Activated CD4-positive, CD25-positive, alpha-beta regulatory T cell (primary cell): ENCODE measurements around the gene FGGY.
"Not testable (repeated sequence)": the region's sequence is repeated elsewhere in the genome, so short reads cannot be mapped to it uniquely, and the experiment has no call there.

ENCODE experiments used
- DNase-seq, 4 experiments: peaks; one replicate each; lab custom pipeline; 2025; lab: John Stamatoyannopoulos, UW

The FGGY gene

GRCh38 chr1:59288046-59288445 is 8.8 kb upstream of the FGGY start:
- DNase-seq = no peak

GRCh38 chr1:59289570-59289969 is 7.3 kb upstream of the FGGY start:
- no peak for DNase-seq

GRCh38 chr1:59290193-59290949 is 6.5 kb upstream of the FGGY start:
- DNase-seq = no peak

- no peak for DNase-seq
Observed at GRCh38 chr1:59291561-59291960, 5.3 kb upstream of the FGGY start.

GRCh38 chr1:59292562-59292961 is 4.3 kb upstream of the FGGY start:
- DNase-seq = no peak

- DNase-seq = no peak
Observed at GRCh38 chr1:59293206-59293605, 3.7 kb upstream of the FGGY start.

- no peak for DNase-seq
Observed at GRCh38 chr1:59293849-59294248, 3.0 kb upstream of the FGGY start.

GRCh38 chr1:59294423-59294822 is 2.5 kb upstream of the FGGY start:
- no peak for DNase-seq

GRCh38 chr1:59295618-59296017 is 1.3 kb upstream of the FGGY start:
- no peak for DNase-seq

GRCh38 chr1:59298026-59298583 is 1.2 kb downstream of the FGGY start:
- no peak for DNase-seq

GRCh38 chr1:59298710-59299346 is 1.9 kb downstream of the FGGY start:
- no peak for DNase-seq

- DNase-seq = not testable (repeated sequence)
Observed at GRCh38 chr1:59299670-59300069, 2.8 kb downstream of the FGGY start.

GRCh38 chr1:59302297-59302696 is 5.4 kb downstream of the FGGY start:
- DNase-seq = no peak

- no peak for DNase-seq
Observed at GRCh38 chr1:59302871-59303270, 6.0 kb downstream of the FGGY start.

GRCh38 chr1:59305188-59305587 is 8.3 kb downstream of the FGGY start:
- no peak for DNase-seq

- DNase-seq = no peak
Observed at GRCh38 chr1:59307591-59307990, 10.7 kb downstream of the FGGY start.

GRCh38 chr1:59308839-59309238 is 11.9 kb downstream of the FGGY start:
- DNase-seq = no peak

GRCh38 chr1:59309392-59309791 is 12.5 kb downstream of the FGGY start:
- no peak for DNase-seq

- DNase-seq = no peak
Observed at GRCh38 chr1:59309795-59310548, 13.1 kb downstream of the FGGY start.

GRCh38 chr1:59310549-59311250 is 13.8 kb downstream of the FGGY start:
- no peak for DNase-seq

GRCh38 chr1:59314776-59315528 is 18.1 kb downstream of the FGGY start:
- DNase-seq = no peak
